ENCODE measurements around the gene NOL9. TPM values are rescaled to one million over a fixed set of nuclear protein-coding genes. Genes with fewer than 3 reads are reported as not detected.

The NOL9 gene
- total and polyA plus RNA-seq, 10 of the 15 experiments (the other 5 are each of a cell fraction or from before 2014, with no cell fraction given), result 3.9 to 35.9 (median 23.0) TPM

GRCh38 chr1:6509919-6510291, 44.4 kb downstream of the NOL9 start (continued):
- no peak for TF ChIP-seq KLF5 (IDR thresholded peaks at IDR 0.05; ENCODE audit: partially characterized antibody)
- no peak for TF ChIP-seq SREBF2 (IDR thresholded peaks at IDR 0.05; ENCODE audit: low read length)
- TF ChIP-seq NR2C1 (IDR thresholded peaks at IDR 0.05), result no peak
- no peak for TF ChIP-seq STAT1 (conservative IDR thresholded peaks at IDR 0.05)
- no peak for TF ChIP-seq EZH2 (IDR thresholded peaks at IDR 0.05; ENCODE audit: borderline replicate concordance, control insufficient read depth, low read depth, low read length)
- TF ChIP-seq FOS (IDR thresholded peaks at IDR 0.05; ENCODE audit: borderline replicate concordance, extremely low read depth, insufficient read length), result no peak
- TF ChIP-seq MLLT1 (IDR thresholded peaks at IDR 0.05), result no peak
- no peak for TF ChIP-seq BRCA1 (IDR thresholded peaks at IDR 0.05; ENCODE audit: low read depth, low read length)

GRCh38 chr1:6509220-6509918, 44.9 kb downstream of the NOL9 start:
- TF ChIP-seq CBX3 (IDR thresholded peaks at IDR 0.05; ENCODE audit: borderline replicate concordance, low read depth), result no peak
- TF ChIP-seq CREM (IDR thresholded peaks at IDR 0.05; ENCODE audit: low read depth), result no peak
- TF ChIP-seq PBX3 (IDR thresholded peaks at IDR 0.05; ENCODE audit: insufficient replicate concordance, low read depth, low read length), result no peak
- no peak for TF ChIP-seq ZNF274 (IDR thresholded peaks at IDR 0.05; ENCODE audit: insufficient read depth, insufficient read length)
- TF ChIP-seq SPI1 (IDR thresholded peaks at IDR 0.05; ENCODE audit: borderline replicate concordance, insufficient read depth, low read depth, low read length), result peak; percentile 40; the same call in 1 of the 2 replicates
- TF ChIP-seq NR2F1 (conservative IDR thresholded peaks at IDR 0.05), result 0 out of 2 replicates have a peak, but pooled peaks have one; percentile 13
- TF ChIP-seq IRF5 (IDR thresholded peaks at IDR 0.05; ENCODE audit: borderline replicate concordance), result no peak
- TF ChIP-seq RELA (IDR thresholded peaks at IDR 0.05; ENCODE audit: borderline replicate concordance, partially characterized antibody), result no peak
- TF ChIP-seq ZNF384 (IDR thresholded peaks at IDR 0.05; ENCODE audit: borderline replicate concordance, low read depth, low read length), result no peak
- Histone ChIP-seq H3K4me3 (no peak overlapping the region), H3K9ac (ENCODE audit: control insufficient read depth, insufficient read depth, low read length) (no peak overlapping the region), H2AFZ (ENCODE audit: control insufficient read depth, low read depth, low read length) (no peak overlapping the region), H3K79me2 (ENCODE audit: control insufficient read depth, insufficient read depth, low read length) (no peaks in the 10 kb centered on the region), H3K9me3 (replicated peaks; ENCODE audit: control insufficient read depth, insufficient read depth, low read length) (no peaks in the 10 kb centered on the region), H3K27ac (ENCODE audit: control insufficient read depth, insufficient read depth) (no peak overlapping the region), H3K4me2 (ENCODE audit: control insufficient read depth, insufficient read depth) (no peak overlapping the region), H3K27me3 (replicated peaks in 1 of 2; ENCODE audit: control insufficient read depth in 2 of 2, insufficient read depth in 2 of 2, low read length in 1 of 2) (no peaks in the 10 kb centered on the region; a peak in 1 of 4 replicates), H4K20me1 (ENCODE audit: control insufficient read depth, insufficient read depth) (no peaks in the 10 kb centered on the region; the same call in 1 of the 2 replicates), H3K36me3 (ENCODE audit: control insufficient read depth in 2 of 2, insufficient read depth in 2 of 2, low read length in 1 of 2) (no peaks in the 10 kb centered on the region), H3K4me1 (ENCODE audit: control insufficient read depth, insufficient read depth, low read length) (no peaks in the 10 kb centered on the region)
- ChIA-PET RAD21 (ENCODE audit: unreplicated experiment) (no interaction called here), CTCF (interaction anchor here (0.6 to 1.2 kb wide), 2 partner anchors 138 to 210 kb away, joined by 3 to 4 read pairs; no protein-coding TSS in a partner anchor), SMC1A (ENCODE audit: uncharacterized antibody, unreplicated experiment) (no interaction called here), POLR2A (no interaction called here)
- FAIRE-seq, result no peak
- intact Hi-C loops (cut with micrococcal nuclease; ENCODE audit: unreplicated experiment), result no loop called here
- 16% methylated on average over 20 of the region's 20 CpGs for WGBS (ENCODE audit: insufficient coverage, insufficient replicate concordance, low lambda C conversion rate, missing lambda C conversion rate)
- DNase-seq (ENCODE audit: low read depth, low spot score), result no peak
- BruUV-seq (replicated peaks), result no TSS peak
- in situ Hi-C loops (cut with MboI), result no loop called here
- no peak for ATAC-seq
